Body of pancreas (tissue), 4 donors: ENCODE data around the gene IRAK4. TPM values are rescaled to one million over a fixed set of nuclear protein-coding genes. Genes with fewer than 3 reads are reported as not detected.
"Not testable (repeated sequence)": the region's sequence is repeated elsewhere in the genome, so short reads cannot be mapped to it uniquely, and the experiment has no call there.

Experiments used
- ATAC-seq: fragments of 150-250 bp; one replicate; pipeline ENCODE4 v1.9.1; 2016
- DNase-seq, 4 donors: peaks; one replicate each; pipeline ENCODE4 v3.0.0-alpha.2; 2019
- H3K27ac ChIP-seq, 4 donors: fragments of 200-600 bp; sonication (generic); 1 replicate in 3 of 4; 2 replicates in 1 of 4; pipeline versions ENCODE4 v1.5.1 to v1.6.1; 2016 to 2019; ENCODE audit warnings: mild to moderate bottlenecking in 1 of 4, mixed read lengths in 1 of 4, moderate library complexity in 1 of 4
- H3K27me3 ChIP-seq, 2 donors: fragments of 200-600 bp; sonication (generic); one replicate each; pipeline ENCODE4 v1.6.0; 2016; ENCODE audit warnings: mild to moderate bottlenecking in 1 of 2
- H3K36me3 ChIP-seq, 2 donors: fragments of 200-600 bp; sonication (generic); replicated peaks in 1 of 2; 2 replicates each; pipeline ENCODE4 v1.5.1; 2016; ENCODE audit warnings: low read depth in 2 of 2; ENCODE audit not compliant: insufficient read depth in 1 of 2
- H3K4me1 ChIP-seq: fragments of 200-600 bp; sonication (generic); one replicate; pipeline ENCODE4 v1.6.0; 2016
- H3K4me3 ChIP-seq, 2 donors: fragments of 200-600 bp; sonication (generic); 1 replicate in 1 of 2; 2 replicates in 1 of 2; pipeline ENCODE4 v1.5.1; 2016 to 2019
- H3K9me3 ChIP-seq, 3 donors: fragments of 200-600 bp; sonication (generic); 1 replicate in 2 of 3; 2 replicates in 1 of 3; pipeline ENCODE4 v1.5.1; 2016
- POLR2A ChIP-seq, 3 donors: fragments of 450-650 bp; IDR thresholded peaks; one replicate each; pipeline ENCODE4 v1.6.1; 2016; ENCODE audit warnings: antibody characterized with exemption in 3 of 3, mild to moderate bottlenecking in 2 of 3
- WGBS, 2 donors: methylation state at CpG; one replicate each; pipeline ENCODE4 v1.1.5; 2017; 5-methylcytosine and 5-hydroxymethylcytosine counted together
- intact Hi-C: fragments of 100-400 bp; cut with DNase I; formaldehyde crosslinking; loops from one replicate; pipeline ENCODE4 v1.15.1; 2023
- total RNA-seq, 2 donors: library from RNA; depleted of rRNA; stranded (reverse); fragments of >200 nt; gene quantifications; one replicate each; pipeline ENCODE4 v1.1.0, GENCODE V29; 2016
- TF ChIP-seq, protein P1 (sequence below), 7 experiments: fragments of 450-650 bp in 4 of 7; fragments of 200-600 bp in 3 of 7; sonication (generic) in 3 of 7; IDR thresholded peaks; one replicate each; pipeline ENCODE4 v1.5.1; 2016 to 2019; ENCODE audit warnings: antibody characterized with exemption in 7 of 7

The IRAK4 gene
- total RNA-seq, 2 donors from 2014 or later, result 17.5 to 33.7 TPM

DNA sequence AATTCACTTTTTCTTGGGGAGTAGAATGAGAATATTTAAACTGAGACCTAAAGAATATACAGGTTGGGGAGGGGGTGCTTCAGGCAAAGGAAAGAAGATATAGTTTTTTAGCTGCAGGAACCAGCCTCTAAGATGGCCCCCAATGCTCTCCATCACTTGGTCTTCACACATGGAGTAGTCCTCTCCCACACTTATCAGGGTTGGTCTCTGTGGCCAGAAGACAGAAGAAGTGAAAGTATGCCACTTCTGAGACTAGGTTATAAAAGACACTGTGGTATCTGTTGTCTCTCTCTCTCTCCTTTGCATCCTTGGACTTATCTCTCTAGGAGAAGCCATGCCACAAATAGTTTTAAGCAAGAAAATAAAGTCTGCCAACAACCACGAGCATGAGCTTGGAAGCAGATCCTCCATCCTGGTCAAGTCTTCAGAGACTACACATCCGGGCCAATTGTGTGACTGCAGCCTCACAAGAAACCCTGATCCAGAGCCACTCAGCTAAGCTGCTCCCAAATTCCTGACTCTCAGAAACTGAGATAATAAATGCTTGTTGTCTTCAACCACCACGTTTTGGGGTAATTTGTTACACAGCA is 18.1 kb upstream of the IRAK4 start:
- Histone ChIP-seq H3K9me3 (no peaks in the 10 kb centered on the region), H3K4me1 (no peaks in the 10 kb centered on the region), H3K4me3 (no peak overlapping the region), H3K27ac (no peak overlapping the region), H3K36me3 (peaks cover 4 to 13% of the 10 kb centered on the region in 2 donors), H3K27me3 (no peaks in the 10 kb centered on the region)
- no peak for DNase-seq
- TF ChIP-seq, protein P1, sequence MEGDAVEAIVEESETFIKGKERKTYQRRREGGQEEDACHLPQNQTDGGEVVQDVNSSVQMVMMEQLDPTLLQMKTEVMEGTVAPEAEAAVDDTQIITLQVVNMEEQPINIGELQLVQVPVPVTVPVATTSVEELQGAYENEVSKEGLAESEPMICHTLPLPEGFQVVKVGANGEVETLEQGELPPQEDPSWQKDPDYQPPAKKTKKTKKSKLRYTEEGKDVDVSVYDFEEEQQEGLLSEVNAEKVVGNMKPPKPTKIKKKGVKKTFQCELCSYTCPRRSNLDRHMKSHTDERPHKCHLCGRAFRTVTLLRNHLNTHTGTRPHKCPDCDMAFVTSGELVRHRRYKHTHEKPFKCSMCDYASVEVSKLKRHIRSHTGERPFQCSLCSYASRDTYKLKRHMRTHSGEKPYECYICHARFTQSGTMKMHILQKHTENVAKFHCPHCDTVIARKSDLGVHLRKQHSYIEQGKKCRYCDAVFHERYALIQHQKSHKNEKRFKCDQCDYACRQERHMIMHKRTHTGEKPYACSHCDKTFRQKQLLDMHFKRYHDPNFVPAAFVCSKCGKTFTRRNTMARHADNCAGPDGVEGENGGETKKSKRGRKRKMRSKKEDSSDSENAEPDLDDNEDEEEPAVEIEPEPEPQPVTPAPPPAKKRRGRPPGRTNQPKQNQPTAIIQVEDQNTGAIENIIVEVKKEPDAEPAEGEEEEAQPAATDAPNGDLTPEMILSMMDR (IDR thresholded peaks at IDR 0.05), result no peak
- no peak for TF ChIP-seq POLR2A (IDR thresholded peaks at IDR 0.05)
- intact Hi-C loops, result no loop called here
- 78 to 85% methylated on average over 3 of the region's 3 CpGs for WGBS, 2 donors
- no peak for ATAC-seq

DNA sequence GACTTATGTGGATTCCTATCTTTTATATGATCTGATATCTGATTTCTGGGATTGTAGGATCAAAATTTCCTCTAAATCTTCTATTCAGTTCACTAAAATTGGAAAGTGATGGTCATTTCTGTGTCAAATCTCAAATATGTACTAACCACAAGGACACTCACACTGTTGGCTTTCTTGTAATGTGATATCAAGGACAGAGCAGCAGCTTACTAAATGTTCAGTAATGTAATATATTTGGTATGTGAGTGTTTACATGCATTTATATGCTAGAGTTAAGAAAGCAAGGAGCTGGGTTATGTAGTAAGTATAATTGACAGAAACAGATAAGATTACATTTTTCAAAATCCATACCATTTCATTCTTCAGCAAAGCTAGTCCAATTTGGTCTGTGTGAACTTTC is 16.6 kb upstream of the IRAK4 start:
- ATAC-seq (no peak), DNase-seq (no peak)
- no peaks in the 10 kb centered on the region for H3K27me3 ChIP-seq
- H3K36me3 ChIP-seq, result peaks cover 4 to 9% of the 10 kb centered on the region in 2 donors
- no peaks in the 10 kb centered on the region for H3K4me1 ChIP-seq
- no peaks in the 10 kb centered on the region for H3K9me3 ChIP-seq
- H3K27ac ChIP-seq, result no peak overlapping the region
- intact Hi-C loops, result no loop called here
- no peak overlapping the region for H3K4me3 ChIP-seq
- TF ChIP-seq POLR2A (IDR thresholded peaks at IDR 0.05), result no peak
- TF ChIP-seq, protein P1 (IDR thresholded peaks at IDR 0.05), result no peak

GRCh38 chr12:43744826-43745225 is 13.9 kb upstream of the IRAK4 start:
- Histone ChIP-seq H3K4me1 (no peaks in the 10 kb centered on the region), H3K4me3 (no peak overlapping the region), H3K27me3 (no peaks in the 10 kb centered on the region), H3K27ac (no peak overlapping the region), H3K36me3 (peaks cover 4 to 9% of the 10 kb centered on the region in 2 donors), H3K9me3 (no peaks in the 10 kb centered on the region)
- no peak for TF ChIP-seq POLR2A (IDR thresholded peaks at IDR 0.05)
- TF ChIP-seq, protein P1 (IDR thresholded peaks at IDR 0.05), result no peak
- ATAC-seq (no peak), DNase-seq (no peak)
- intact Hi-C loops, result no loop called here

GRCh38 chr12:43749016-43749415 is 9.7 kb upstream of the IRAK4 start:
- intact Hi-C loops, result no loop called here
- peaks cover 0 to 6% of the 10 kb centered on the region in 2 donors for H3K36me3 ChIP-seq
- no peak for DNase-seq
- H3K27ac ChIP-seq, result no peak overlapping the region
- H3K4me1 ChIP-seq, result peaks cover 6% of the 10 kb centered on the region
- no peaks in the 10 kb centered on the region for H3K27me3 ChIP-seq
- H3K4me3 ChIP-seq, result no peak overlapping the region
- no peak for TF ChIP-seq POLR2A (IDR thresholded peaks at IDR 0.05)
- TF ChIP-seq, protein P1 (IDR thresholded peaks at IDR 0.05), result no peak
- H3K9me3 ChIP-seq, result no peaks in the 10 kb centered on the region
- WGBS, 2 donors, result 97 to 100% methylated on average over 5 of the region's 5 CpGs
- no peak for ATAC-seq

DNA sequence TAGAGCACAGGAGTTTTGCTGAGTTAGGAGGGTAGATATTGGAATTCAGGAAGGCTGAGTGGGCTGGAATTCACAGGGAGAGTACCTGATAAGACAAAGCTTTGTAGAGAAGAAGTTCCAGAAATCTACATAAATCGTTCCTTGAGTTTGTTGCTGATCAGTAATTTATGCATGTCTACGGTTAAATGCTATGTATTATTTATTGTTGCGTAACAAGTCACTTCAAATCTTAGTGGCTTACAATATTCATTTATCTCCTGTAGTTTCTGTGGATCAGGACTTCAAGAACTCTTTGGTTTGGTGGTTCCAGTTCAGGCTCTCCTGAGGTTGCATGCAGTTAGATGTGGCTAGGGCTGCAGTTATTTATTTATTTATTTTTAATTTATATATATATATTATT is 7.9 kb upstream of the IRAK4 start:
- Histone ChIP-seq H3K9me3 (no peaks in the 10 kb centered on the region), H3K4me3 (no peak overlapping the region), H3K36me3 (peaks cover 0 to 1% of the 10 kb centered on the region in 2 donors), H3K27ac (no peak overlapping the region), H3K27me3 (no peaks in the 10 kb centered on the region), H3K4me1 (peaks cover 8% of the 10 kb centered on the region)
- ATAC-seq (no peak), DNase-seq (no peak)
- intact Hi-C loops, result no loop called here
- TF ChIP-seq POLR2A (IDR thresholded peaks at IDR 0.05), result no peak
- TF ChIP-seq, protein P1 (IDR thresholded peaks at IDR 0.05), result no peak
- WGBS, 2 donors, result 75 to 91% methylated on average over 3 of the region's 3 CpGs

- H3K9me3 ChIP-seq, H3K27me3 ChIP-seq, H3K36me3 ChIP-seq, H3K27ac ChIP-seq, DNase-seq, ATAC-seq, H3K4me3 ChIP-seq, intact Hi-C loops: not testable (repeated sequence)
- H3K4me1 ChIP-seq, result peaks cover 13% of the 10 kb centered on the region
- WGBS, 2 donors, result 93 to 95% methylated on average over 3 to 6 of the region's 6 CpGs
These were observed 7.4 kb upstream of the IRAK4 start for GRCh38 chr12:43751360-43751759.
